ENCODE results near the gene PAQR7.

DNA sequence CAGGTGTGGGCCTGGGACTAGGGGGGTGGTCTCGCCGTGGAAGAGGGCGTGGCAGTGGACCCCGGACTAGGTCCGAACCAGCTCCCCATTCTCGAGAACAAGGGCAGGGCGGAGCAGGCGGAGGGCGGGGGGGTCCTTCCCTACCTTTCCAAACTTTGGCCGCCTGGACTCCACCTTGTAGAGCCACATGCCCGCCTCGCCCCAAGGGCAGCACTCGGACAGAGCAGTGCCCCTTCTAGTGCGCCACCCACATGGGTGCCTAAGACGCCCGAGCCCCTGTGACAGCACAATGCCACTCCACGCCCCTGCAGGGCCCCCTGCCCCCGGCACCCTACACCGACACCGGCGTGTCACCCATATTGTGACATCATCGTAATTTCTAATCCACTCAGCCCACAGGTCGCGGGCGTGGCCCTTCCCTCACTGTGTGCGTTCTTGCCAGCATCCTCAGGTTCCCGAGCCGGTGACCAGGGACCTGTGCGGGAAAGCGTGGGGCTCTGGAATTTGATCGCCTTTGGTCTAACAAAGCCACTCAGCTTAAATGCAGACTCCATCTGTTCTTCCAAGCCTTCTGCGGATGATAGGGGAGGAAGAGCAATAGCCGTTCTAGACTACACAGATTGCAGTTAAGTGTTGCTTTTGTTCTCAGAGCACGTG is 31.3 kb upstream of the PAQR7 start:
- TF ChIP-seq, protein P1, sequence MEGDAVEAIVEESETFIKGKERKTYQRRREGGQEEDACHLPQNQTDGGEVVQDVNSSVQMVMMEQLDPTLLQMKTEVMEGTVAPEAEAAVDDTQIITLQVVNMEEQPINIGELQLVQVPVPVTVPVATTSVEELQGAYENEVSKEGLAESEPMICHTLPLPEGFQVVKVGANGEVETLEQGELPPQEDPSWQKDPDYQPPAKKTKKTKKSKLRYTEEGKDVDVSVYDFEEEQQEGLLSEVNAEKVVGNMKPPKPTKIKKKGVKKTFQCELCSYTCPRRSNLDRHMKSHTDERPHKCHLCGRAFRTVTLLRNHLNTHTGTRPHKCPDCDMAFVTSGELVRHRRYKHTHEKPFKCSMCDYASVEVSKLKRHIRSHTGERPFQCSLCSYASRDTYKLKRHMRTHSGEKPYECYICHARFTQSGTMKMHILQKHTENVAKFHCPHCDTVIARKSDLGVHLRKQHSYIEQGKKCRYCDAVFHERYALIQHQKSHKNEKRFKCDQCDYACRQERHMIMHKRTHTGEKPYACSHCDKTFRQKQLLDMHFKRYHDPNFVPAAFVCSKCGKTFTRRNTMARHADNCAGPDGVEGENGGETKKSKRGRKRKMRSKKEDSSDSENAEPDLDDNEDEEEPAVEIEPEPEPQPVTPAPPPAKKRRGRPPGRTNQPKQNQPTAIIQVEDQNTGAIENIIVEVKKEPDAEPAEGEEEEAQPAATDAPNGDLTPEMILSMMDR (IDR thresholded peaks at IDR 0.05) = no peak
- TF ChIP-seq POLR2A (IDR thresholded peaks at IDR 0.05) (no peak), POLR2AphosphoS5 (IDR thresholded peaks at IDR 0.05) (no peak)
